GM19328 (cell line): ENCODE data around the gene DPP10.

ENCODE experiments used
- ATAC-seq: cut with Tn5 transposase; IDR thresholded peaks from one replicate; pipeline ENCODE4 v1.9.1; 2021; ENCODE audit warnings: mild to moderate bottlenecking, moderate library complexity; ENCODE audit not compliant: unreplicated experiment

DPP10 gene

GRCh38 chr2:115541814-115542213 is 1099.4 kb downstream of the DPP10 start:
- no peak for ATAC-seq

GRCh38 chr2:115542331-115542730 is 1099.9 kb downstream of the DPP10 start:
- no peak for ATAC-seq

GRCh38 chr2:115543024-115543423 is 1100.6 kb downstream of the DPP10 start:
- ATAC-seq, result no peak

GRCh38 chr2:115543461-115543860 is 1101.0 kb downstream of the DPP10 start:
- no peak for ATAC-seq

GRCh38 chr2:115549611-115550130 is 1107.2 kb downstream of the DPP10 start:
- no peak for ATAC-seq

- ATAC-seq, result no peak
These were observed 1110.3 kb downstream of the DPP10 start for GRCh38 chr2:115552726-115553125.

- ATAC-seq, result no peak
These were observed 1111.7 kb downstream of the DPP10 start for GRCh38 chr2:115554153-115554552.

- ATAC-seq, result no peak
These were observed 1116.3 kb downstream of the DPP10 start for GRCh38 chr2:115558725-115559124.

GRCh38 chr2:115560666-115561065 is 1118.2 kb downstream of the DPP10 start:
- no peak for ATAC-seq

- no peak for ATAC-seq
These were observed 1126.2 kb downstream of the DPP10 start for GRCh38 chr2:115568643-115569042.

GRCh38 chr2:115569547-115569946 is 1127.1 kb downstream of the DPP10 start:
- no peak for ATAC-seq

GRCh38 chr2:115572746-115573145 is 1130.3 kb downstream of the DPP10 start:
- no peak for ATAC-seq

- no peak for ATAC-seq
These were observed 1131.3 kb downstream of the DPP10 start for GRCh38 chr2:115573756-115574155.

GRCh38 chr2:115574667-115575066 is 1132.2 kb downstream of the DPP10 start:
- no peak for ATAC-seq

GRCh38 chr2:115580784-115581183 is 1138.3 kb downstream of the DPP10 start:
- no peak for ATAC-seq

GRCh38 chr2:115584507-115584906 is 1142.1 kb downstream of the DPP10 start:
- ATAC-seq, result no peak

- ATAC-seq, result no peak
These were observed 1154.4 kb downstream of the DPP10 start for GRCh38 chr2:115596659-115597375.

- ATAC-seq, result no peak
These were observed 1160.8 kb downstream of the DPP10 start for GRCh38 chr2:115603285-115603684.

- no peak for ATAC-seq
These were observed 1163.9 kb downstream of the DPP10 start for GRCh38 chr2:115606350-115606749.

GRCh38 chr2:115609978-115610377 is 1167.5 kb downstream of the DPP10 start:
- no peak for ATAC-seq

- no peak for ATAC-seq
These were observed 1168.4 kb downstream of the DPP10 start for GRCh38 chr2:115610888-115611287.

- ATAC-seq, result no peak
These were observed 1181.9 kb downstream of the DPP10 start for GRCh38 chr2:115624332-115624731.

GRCh38 chr2:115634578-115634977 is 1192.1 kb downstream of the DPP10 start:
- ATAC-seq, result no peak
